22Rv1 (cell line): ENCODE data around the gene MFAP4.

ENCODE experiments used
- ZFX ChIP-seq: fragments of 450-650 bp; IDR thresholded peaks from 2 replicates; pipeline ENCODE4 v1.6.1; 2017; ENCODE audit warnings: antibody characterized with exemption, borderline replicate concordance
- TF ChIP-seq, protein P1 (sequence below): fragments of 450-650 bp; IDR thresholded peaks from 2 replicates; pipeline ENCODE4 v1.5.1; 2017; ENCODE audit warnings: mild to moderate bottlenecking

GRCh38 chr17:19364699-19365498 lies 22.1 kb downstream of the MFAP4 start:
- TF ChIP-seq, protein P1, sequence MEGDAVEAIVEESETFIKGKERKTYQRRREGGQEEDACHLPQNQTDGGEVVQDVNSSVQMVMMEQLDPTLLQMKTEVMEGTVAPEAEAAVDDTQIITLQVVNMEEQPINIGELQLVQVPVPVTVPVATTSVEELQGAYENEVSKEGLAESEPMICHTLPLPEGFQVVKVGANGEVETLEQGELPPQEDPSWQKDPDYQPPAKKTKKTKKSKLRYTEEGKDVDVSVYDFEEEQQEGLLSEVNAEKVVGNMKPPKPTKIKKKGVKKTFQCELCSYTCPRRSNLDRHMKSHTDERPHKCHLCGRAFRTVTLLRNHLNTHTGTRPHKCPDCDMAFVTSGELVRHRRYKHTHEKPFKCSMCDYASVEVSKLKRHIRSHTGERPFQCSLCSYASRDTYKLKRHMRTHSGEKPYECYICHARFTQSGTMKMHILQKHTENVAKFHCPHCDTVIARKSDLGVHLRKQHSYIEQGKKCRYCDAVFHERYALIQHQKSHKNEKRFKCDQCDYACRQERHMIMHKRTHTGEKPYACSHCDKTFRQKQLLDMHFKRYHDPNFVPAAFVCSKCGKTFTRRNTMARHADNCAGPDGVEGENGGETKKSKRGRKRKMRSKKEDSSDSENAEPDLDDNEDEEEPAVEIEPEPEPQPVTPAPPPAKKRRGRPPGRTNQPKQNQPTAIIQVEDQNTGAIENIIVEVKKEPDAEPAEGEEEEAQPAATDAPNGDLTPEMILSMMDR: no peak
- no peak for TF ChIP-seq ZFX
